Neural crest cell (in vitro differentiated cells): Measurements from ENCODE around the gene ZNF608. TPM values are rescaled to one million over a fixed set of nuclear protein-coding genes. Genes with fewer than 3 reads are reported as not detected.

Source experiments
- DNase-seq: peaks from one replicate; pipeline ENCODE4 v3.0.0; 2021; ENCODE audit warnings: low read depth, mixed read lengths, low spot score
- H3K27ac Mint-ChIP-seq: one replicate; pipeline ENCODE4 v1.8.0; 2021; ENCODE audit warnings: mild to moderate bottlenecking, mixed read lengths; ENCODE audit not compliant: unreplicated experiment
- H3K27me3 Mint-ChIP-seq: 2 replicates; pipeline ENCODE4 v1.8.0; 2021; ENCODE audit warnings: low read depth, mild to moderate bottlenecking, mixed read lengths
- H3K36me3 Mint-ChIP-seq: 2 replicates; pipeline ENCODE4 v1.8.0; 2021; ENCODE audit warnings: low read depth, mild to moderate bottlenecking, mixed read lengths
- H3K4me1 Mint-ChIP-seq: 2 replicates; pipeline ENCODE4 v1.8.0; 2021; ENCODE audit warnings: mixed read lengths
- H3K4me3 Mint-ChIP-seq: one replicate; pipeline ENCODE4 v1.8.0; 2021; ENCODE audit warnings: mild to moderate bottlenecking, mixed read lengths
- H3K9me3 Mint-ChIP-seq: 2 replicates; pipeline ENCODE4 v1.8.0; 2021; ENCODE audit warnings: mixed read lengths
- total RNA-seq: library from RNA; stranded (reverse); gene quantifications from 2 replicates; pipeline ENCODE4 v1.2.1, GENCODE V29; 2021
- TF ChIP-seq, protein P1 (sequence below): fragments of 200-600 bp; sonication (generic); conservative IDR thresholded peaks from 2 replicates; pipeline ENCODE4 v1.5.0; 2021; ENCODE audit warnings: antibody characterized with exemption, mild to moderate bottlenecking

The ZNF608 gene
- total RNA-seq, 1 donor from 2014 or later: 106 TPM

DNA sequence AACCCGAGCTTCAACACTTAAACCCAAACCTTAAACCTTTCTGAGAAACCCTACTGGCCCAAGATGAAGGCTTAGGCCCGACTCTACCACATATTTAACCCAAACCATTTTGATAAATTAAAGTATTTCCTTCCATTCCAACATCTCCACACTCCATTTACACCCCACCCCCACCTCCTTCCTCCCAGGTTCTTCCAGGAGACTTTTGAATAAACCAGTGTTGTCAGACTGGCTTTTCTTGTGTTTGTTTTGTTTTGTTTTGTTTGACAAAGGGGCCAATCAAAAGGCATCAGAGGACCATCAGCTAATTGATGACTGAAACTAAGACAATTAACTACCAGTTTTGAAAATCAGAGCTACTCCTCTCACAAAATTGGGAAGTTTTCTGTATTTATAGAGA, 4.6 kb upstream of the ZNF608 start:
- DNase-seq: no peak

DNA sequence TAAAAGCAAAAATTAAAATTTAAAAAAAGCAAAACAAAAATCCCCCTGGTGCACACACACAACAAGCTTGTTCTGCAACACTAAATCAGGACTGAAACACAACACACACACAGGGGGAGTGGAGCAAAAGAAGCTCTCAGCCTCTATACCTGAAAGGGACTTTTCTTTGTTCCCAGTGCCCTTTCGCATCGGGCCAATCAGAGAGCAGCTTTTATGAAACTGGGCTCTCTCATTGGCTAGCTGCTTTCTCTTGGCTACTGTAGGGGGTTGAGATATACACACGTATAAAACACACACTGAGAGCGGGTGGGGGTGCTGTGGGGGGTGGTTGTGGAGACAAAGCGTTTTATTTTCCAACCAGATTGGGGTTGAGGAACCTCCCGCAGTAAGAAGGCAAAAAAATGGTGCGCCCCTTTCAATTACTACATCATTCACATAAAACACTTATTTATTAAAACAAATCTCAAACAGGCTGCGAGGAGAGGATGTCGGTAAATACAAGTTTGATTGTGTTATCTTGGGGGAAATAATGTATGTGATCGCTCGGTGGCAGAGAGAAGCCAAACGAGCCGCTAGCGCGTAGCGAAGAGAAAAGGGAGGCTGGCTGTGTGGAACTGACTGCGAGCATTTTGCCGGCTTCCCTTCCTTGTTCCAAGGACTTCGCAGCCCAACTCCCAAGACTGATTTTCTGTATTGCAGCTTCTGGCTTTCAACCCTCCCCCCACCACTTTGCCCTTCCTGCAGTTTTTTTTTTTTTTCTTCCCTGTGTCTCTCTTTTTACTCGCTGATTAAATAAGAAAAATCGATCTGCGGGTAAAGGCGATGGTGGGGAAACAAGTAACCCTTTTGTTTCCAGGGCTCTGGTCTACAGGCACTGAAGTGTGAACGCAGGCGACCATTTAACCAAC, 2.5 kb upstream of the ZNF608 start:
- Mint-ChIP-seq H3K4me1 (peaks cover 45% of the 10 kb centered on the region), H3K27ac (peak overlapping the region; percentile 96), H3K4me3 (no peak overlapping the region), H3K9me3 (no peaks in the 10 kb centered on the region), H3K27me3 (peaks cover 10% of the 10 kb centered on the region), H3K36me3 (peaks cover 3% of the 10 kb centered on the region)
- TF ChIP-seq, protein P1, sequence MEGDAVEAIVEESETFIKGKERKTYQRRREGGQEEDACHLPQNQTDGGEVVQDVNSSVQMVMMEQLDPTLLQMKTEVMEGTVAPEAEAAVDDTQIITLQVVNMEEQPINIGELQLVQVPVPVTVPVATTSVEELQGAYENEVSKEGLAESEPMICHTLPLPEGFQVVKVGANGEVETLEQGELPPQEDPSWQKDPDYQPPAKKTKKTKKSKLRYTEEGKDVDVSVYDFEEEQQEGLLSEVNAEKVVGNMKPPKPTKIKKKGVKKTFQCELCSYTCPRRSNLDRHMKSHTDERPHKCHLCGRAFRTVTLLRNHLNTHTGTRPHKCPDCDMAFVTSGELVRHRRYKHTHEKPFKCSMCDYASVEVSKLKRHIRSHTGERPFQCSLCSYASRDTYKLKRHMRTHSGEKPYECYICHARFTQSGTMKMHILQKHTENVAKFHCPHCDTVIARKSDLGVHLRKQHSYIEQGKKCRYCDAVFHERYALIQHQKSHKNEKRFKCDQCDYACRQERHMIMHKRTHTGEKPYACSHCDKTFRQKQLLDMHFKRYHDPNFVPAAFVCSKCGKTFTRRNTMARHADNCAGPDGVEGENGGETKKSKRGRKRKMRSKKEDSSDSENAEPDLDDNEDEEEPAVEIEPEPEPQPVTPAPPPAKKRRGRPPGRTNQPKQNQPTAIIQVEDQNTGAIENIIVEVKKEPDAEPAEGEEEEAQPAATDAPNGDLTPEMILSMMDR: peak; percentile 9
- peak; percentile 61 for DNase-seq

More for the DNA sequence above, 4.6 kb upstream of the ZNF608 start:
- Mint-ChIP-seq H3K27me3 (peaks cover 10% of the 10 kb centered on the region), H3K4me3 (peak overlapping the region; percentile 77), H3K9me3 (no peaks in the 10 kb centered on the region), H3K36me3 (peaks cover 3% of the 10 kb centered on the region), H3K4me1 (peaks cover 58% of the 10 kb centered on the region), H3K27ac (peak overlapping the region; percentile 20)
- TF ChIP-seq, protein P1: no peak

DNA sequence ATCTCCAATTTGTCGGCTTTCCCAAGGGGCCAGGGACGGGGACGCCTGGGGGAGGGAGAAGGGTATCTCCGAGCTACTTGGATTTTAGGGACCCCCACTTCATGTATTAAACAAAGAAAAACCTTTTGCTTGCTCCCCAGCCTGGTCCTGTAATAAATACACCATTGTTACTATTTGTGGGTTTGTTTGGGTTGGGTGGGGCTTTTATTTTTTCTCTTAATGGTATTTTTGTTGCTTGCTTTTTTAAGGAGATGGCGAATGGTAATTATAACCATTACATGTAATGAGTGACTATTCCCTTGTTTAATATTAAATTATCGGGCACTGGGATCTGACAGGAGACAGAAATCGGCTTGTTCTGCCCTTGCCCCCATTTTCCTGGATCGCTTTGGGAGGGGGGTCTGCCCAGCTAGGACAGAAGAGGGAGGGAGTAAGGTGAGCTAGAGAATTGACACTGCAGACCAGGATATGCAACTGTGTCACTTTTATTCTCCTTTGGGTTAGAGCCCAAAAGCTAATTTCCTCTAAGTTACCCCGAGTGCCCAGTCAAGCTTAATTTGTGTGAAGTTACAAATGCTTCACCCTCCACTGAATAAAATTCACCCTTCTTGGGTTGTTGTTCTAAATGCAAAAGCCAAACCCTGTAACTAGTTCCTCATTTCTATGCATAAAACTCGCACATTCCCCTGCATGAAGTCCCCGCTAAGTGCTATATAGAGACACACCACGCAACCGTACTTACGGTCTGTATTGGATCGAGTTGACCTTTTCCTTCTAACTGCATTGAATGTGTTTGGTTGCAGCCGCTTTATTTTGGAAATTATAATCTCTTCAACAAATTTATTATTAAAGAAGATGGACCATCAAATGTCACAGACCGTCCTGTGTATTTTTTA, 1.6 kb upstream of the ZNF608 start:
- H3K9me3 Mint-ChIP-seq: no peaks in the 10 kb centered on the region
- peaks cover 38% of the 10 kb centered on the region for H3K4me1 Mint-ChIP-seq
- peaks cover 10% of the 10 kb centered on the region for H3K27me3 Mint-ChIP-seq
- DNase-seq: no peak
- no peak overlapping the region for H3K27ac Mint-ChIP-seq
- TF ChIP-seq, protein P1: peak; percentile 13
- H3K36me3 Mint-ChIP-seq: peaks cover 3% of the 10 kb centered on the region
- H3K4me3 Mint-ChIP-seq: no peak overlapping the region

DNA sequence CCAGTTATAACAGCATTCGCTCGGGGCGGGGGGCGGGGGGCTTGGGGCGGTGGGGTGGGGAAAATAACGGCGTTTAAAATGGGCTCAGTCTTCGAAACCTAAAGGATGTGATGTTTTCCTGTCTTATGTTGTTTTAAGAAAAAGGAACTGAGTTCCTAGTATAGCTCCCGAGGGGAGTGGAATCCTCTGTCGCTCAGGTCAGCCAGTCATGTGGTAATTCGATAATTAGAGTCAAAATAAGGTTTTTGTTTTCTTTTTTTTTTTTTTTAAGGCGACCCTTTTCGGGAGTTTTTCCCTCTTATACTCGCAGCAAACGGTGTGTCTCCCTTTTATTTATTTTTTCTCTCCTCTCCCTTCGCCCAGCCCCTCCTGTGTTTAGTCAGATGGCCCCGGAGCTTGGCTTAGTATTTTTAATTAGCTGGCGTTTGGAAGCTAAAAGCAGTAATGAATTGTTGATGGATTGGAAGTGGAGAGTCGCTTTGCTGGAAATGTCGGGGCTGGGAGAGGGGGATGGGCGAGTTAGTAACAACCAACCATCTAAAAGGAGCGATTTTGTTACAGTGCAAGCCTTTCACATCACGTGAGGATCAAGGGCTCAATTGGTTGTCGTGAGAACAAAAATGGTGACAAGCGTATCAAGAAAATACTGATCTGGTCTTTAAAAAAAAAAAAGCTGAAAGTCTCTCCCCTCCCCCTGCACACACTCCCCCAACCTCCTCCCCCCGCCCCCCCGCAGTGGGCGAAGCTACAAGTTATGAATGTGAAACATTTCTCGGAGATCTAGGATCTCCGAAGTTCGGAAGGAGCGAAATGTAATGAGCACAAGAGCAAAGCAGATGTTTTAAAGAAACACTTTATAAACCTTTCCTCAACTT, 714 bp upstream of the ZNF608 start:
- H3K4me1 Mint-ChIP-seq: peaks cover 37% of the 10 kb centered on the region
- peaks cover 10% of the 10 kb centered on the region for H3K27me3 Mint-ChIP-seq
- H3K27ac Mint-ChIP-seq: no peak overlapping the region
- DNase-seq: peak; percentile 71
- H3K9me3 Mint-ChIP-seq: no peaks in the 10 kb centered on the region
- no peak overlapping the region for H3K4me3 Mint-ChIP-seq
- TF ChIP-seq, protein P1: no peak
- peaks cover 3% of the 10 kb centered on the region for H3K36me3 Mint-ChIP-seq
